GM10266 (cell line): Measurements from ENCODE around the gene INHA.

Experiments
- DNase-seq: peaks from one replicate; pipeline ENCODE4 v3.0.0; 2012; ENCODE audit errors: extremely low spot score
- CTCF ChIP-seq: IDR thresholded peaks from 2 replicates; pipeline ENCODE4 v1.5.1; 2012; ENCODE audit warnings: mild to moderate bottlenecking, low read depth; ENCODE audit not compliant: control insufficient read depth, insufficient read depth; ENCODE audit errors: missing control alignments

INHA gene

DNA sequence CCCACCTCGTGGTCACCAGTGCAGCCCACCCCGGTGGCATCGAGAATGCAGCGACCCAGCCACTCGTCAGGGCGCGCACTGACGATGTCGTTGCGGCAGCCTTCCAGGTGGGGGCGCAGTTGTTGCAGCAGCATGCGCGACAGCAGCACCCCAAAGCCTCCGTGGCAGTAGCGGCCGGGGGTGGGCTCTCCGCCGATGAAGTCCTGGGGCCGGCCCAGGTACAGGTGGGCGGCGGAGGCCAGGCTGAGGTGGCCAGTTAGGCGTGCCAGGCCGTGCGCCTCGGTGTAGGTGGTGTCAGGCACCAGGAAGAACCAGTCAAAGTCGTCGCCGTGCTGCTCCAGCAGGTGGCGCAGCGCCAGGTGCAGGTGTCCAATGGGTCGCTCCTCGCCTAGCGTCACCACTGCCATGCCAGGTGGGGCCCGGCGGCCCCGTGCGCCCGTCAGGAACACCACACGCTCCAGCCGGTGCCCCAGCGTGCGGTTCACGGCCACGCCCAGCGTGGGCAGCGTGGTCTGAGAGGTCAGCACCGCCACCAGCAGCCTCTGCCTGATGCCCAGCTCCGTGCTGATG is 30.4 kb upstream of the INHA start:
- DNase-seq = peak; percentile 91
- peak; percentile 97 for TF ChIP-seq CTCF

- peak; percentile 8 for TF ChIP-seq CTCF
- peak; percentile 59 for DNase-seq
Measured at GRCh38 chr2:219542931-219543595, 29.0 kb upstream of the INHA start.

- DNase-seq = peak; percentile 99
- no peak for TF ChIP-seq CTCF
Measured at GRCh38 chr2:219543596-219544358, 28.3 kb upstream of the INHA start, which contains the start of the genes CHPF and TMEM198. Gene CHPF, minus strand, starts transcription at chr2:219543809. Its CDS starts 271 bp downstream, at chr2:219543538. Gene TMEM198, plus strand, starts transcription at chr2:219544028. Its CDS starts 700 bp downstream, at chr2:219544728.

DNA sequence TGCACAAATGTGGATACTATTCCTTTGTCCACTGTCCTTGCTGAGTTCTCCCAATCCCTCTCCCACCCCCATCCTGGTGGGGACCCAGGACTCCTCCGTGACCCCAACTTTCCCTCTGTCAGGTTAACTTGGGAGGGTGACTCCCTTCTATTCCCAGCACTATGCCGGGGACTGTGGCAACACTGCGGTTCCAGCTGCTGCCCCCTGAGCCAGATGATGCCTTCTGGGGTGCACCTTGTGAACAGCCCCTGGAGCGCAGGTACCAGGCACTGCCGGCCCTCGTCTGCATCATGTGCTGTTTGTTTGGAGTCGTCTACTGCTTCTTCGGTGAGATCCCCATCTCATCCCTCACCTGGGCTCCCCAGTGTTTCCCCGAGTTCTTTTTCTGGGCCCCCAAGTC is 27.5 kb upstream of the INHA start:
- no peak for TF ChIP-seq CTCF
- no peak for DNase-seq

- no peak for TF ChIP-seq CTCF
- no peak for DNase-seq
Measured at GRCh38 chr2:219545295-219545942, 26.7 kb upstream of the INHA start.

GRCh38 chr2:219545943-219546352 is 26.2 kb upstream of the INHA start:
- TF ChIP-seq CTCF = no peak
- no peak for DNase-seq
